Aorta (tissue), 5 donors: ENCODE measurements around the gene RAD23B. TPM values are rescaled to one million over a fixed set of nuclear protein-coding genes. Genes with fewer than 3 reads are reported as not detected.

Experiments used
- ATAC-seq: fragments of 200-7000 bp; cut with Tn5 transposase; one replicate; pipeline ENCODE4 v1.9.1; 2022; ENCODE audit warnings: moderate library complexity; ENCODE audit not compliant: low FRiP score
- DNase-seq, 2 donors: peaks; one replicate each; pipeline ENCODE4 v3.0.0-alpha.2; 2020
- H3K27ac ChIP-seq, 2 donors: one replicate each; pipeline ENCODE4 v1.5.1; 2013; ENCODE audit warnings: low read length in 2 of 2, mild to moderate bottlenecking in 2 of 2, moderate library complexity in 2 of 2, control low read depth in 1 of 2, inconsistent platforms in 1 of 2, low read depth in 1 of 2
- H3K27me3 ChIP-seq, 2 donors: one replicate each; pipeline ENCODE4 v1.6.1; 2013; ENCODE audit warnings: control low read depth in 1 of 2, low read length in 1 of 2, mild to moderate bottlenecking in 1 of 2, moderate library complexity in 1 of 2; ENCODE audit not compliant: insufficient read depth in 2 of 2, control insufficient read depth in 1 of 2
- H3K36me3 ChIP-seq, 2 donors: one replicate each; pipeline ENCODE4 v1.6.1; 2013; ENCODE audit warnings: control low read depth in 1 of 2, low read length in 1 of 2, mild to moderate bottlenecking in 1 of 2; ENCODE audit not compliant: insufficient read depth in 2 of 2, control insufficient read depth in 1 of 2
- H3K4me1 ChIP-seq, 2 donors: one replicate each; pipeline ENCODE4 v1.6.1; 2013; ENCODE audit warnings: low read length in 2 of 2, control low read depth in 1 of 2, mild to moderate bottlenecking in 1 of 2, moderate library complexity in 1 of 2; ENCODE audit not compliant: insufficient read depth in 2 of 2, control insufficient read depth in 1 of 2
- H3K4me3 ChIP-seq, 2 donors: one replicate each; pipeline ENCODE4 v1.5.1; 2013; ENCODE audit warnings: low read length in 2 of 2, control low read depth in 1 of 2, mild to moderate bottlenecking in 1 of 2
- H3K9me3 ChIP-seq: one replicate; pipeline ENCODE4 v1.6.1; 2013; ENCODE audit warnings: mild to moderate bottlenecking, low read length; ENCODE audit not compliant: control insufficient read depth
- WGBS, 2 donors: extraction: QIAGEN DNeasy Blood & Tissue Kit; methylation state at CpG; one replicate each; pipeline ENCODE4 v1.1.7; 2013; 5-methylcytosine and 5-hydroxymethylcytosine counted together
- intact Hi-C, 2 donors: fragments of 100-400 bp; cut with DNase I; formaldehyde crosslinking; loops; one replicate each; pipeline versions ENCODE4 v1.14.2 to v1.15.0; 2022
- polyA plus RNA-seq, 2 donors: library from polyadenylated mRNA; stranded (reverse); fragments of 200-250 nt; gene quantifications; one replicate each; pipeline ENCODE4 v1.2.3, GENCODE V29; 2013
- total RNA-seq, 2 donors: library from RNA; stranded (reverse); fragmentation: NEBNext Ultra II Directional; extraction: Animal tissue kit (Norgen Biotek cat#: 25700); gene quantifications; one replicate each; pipeline ENCODE4 v1.2.1, GENCODE V29; 2021
- donor health status: healthy with polysubstance abuse.
- donor health status: Bipolar disorder and iron deficiency.
- donor health status: DM: no; HTN: no; CAD: no.
- donor health status: DM: no; HTN: no; CAD: no.
- donor health status: DM: yes; HTN: yes; CAD: no.

Gene RAD23B
- total and polyA plus RNA-seq, 4 donors: 28.2 to 78.4 (median 59.1) TPM

GRCh38 chr9:107313555-107314096 lies 30.5 kb downstream of the RAD23B start:
- Histone ChIP-seq H3K36me3 (peaks cover 0 to 7% of the 10 kb centered on the region in 2 donors), H3K27me3 (no peaks in the 10 kb centered on the region), H3K4me1 (peaks cover 0 to 4% of the 10 kb centered on the region in 2 donors), H3K27ac (no peak overlapping the region), H3K4me3 (no peak overlapping the region), H3K9me3 (no peaks in the 10 kb centered on the region)
- ATAC-seq: no peak
- intact Hi-C loops: no loop called here
- 83 to 89% methylated on average over 1 of the region's 1 CpG for WGBS, 2 donors
- no peak for DNase-seq

GRCh38 chr9:107314763-107315162 lies 31.7 kb downstream of the RAD23B start:
- no peaks in the 10 kb centered on the region for H3K9me3 ChIP-seq
- H3K27ac ChIP-seq: no peak overlapping the region
- H3K36me3 ChIP-seq: peaks cover 0 to 6% of the 10 kb centered on the region in 2 donors
- peaks cover 0 to 4% of the 10 kb centered on the region in 2 donors for H3K4me1 ChIP-seq
- 97 to 100% methylated on average over 1 of the region's 1 CpG for WGBS, 2 donors
- H3K27me3 ChIP-seq: no peaks in the 10 kb centered on the region
- no peak for DNase-seq
- ATAC-seq: no peak
- intact Hi-C loops: no loop called here
- H3K4me3 ChIP-seq: no peak overlapping the region

- peaks cover 0 to 6% of the 10 kb centered on the region in 2 donors for H3K36me3 ChIP-seq
- no peak for DNase-seq
- no peak overlapping the region for H3K27ac ChIP-seq
- peaks cover 0 to 4% of the 10 kb centered on the region in 2 donors for H3K4me1 ChIP-seq
- WGBS, 2 donors: 94 to 95% methylated on average over 5 of the region's 5 CpGs
- no peak for ATAC-seq
- no peaks in the 10 kb centered on the region for H3K27me3 ChIP-seq
- intact Hi-C loops: no loop called here
- H3K9me3 ChIP-seq: no peaks in the 10 kb centered on the region
- no peak overlapping the region for H3K4me3 ChIP-seq
Observed at GRCh38 chr9:107316795-107317661, 33.9 kb downstream of the RAD23B start.

- Histone ChIP-seq H3K27ac (no peak overlapping the region), H3K27me3 (no peaks in the 10 kb centered on the region), H3K36me3 (peaks cover 2 to 3% of the 10 kb centered on the region in 2 donors), H3K4me3 (no peak overlapping the region), H3K9me3 (no peaks in the 10 kb centered on the region), H3K4me1 (no peaks in the 10 kb centered on the region)
- intact Hi-C loops: no loop called here
- ATAC-seq: no peak
- no peak for DNase-seq
- 90 to 96% methylated on average over 5 of the region's 5 CpGs for WGBS, 2 donors
Observed at GRCh38 chr9:107322643-107323042, 39.6 kb downstream of the RAD23B start.

GRCh38 chr9:107323836-107324585 lies 40.9 kb downstream of the RAD23B start:
- WGBS, 2 donors: 84 to 89% methylated on average over 4 of the region's 4 CpGs
- Histone ChIP-seq H3K36me3 (peaks cover 2 to 3% of the 10 kb centered on the region in 2 donors), H3K4me3 (no peak overlapping the region), H3K4me1 (no peaks in the 10 kb centered on the region), H3K27me3 (no peaks in the 10 kb centered on the region), H3K9me3 (no peaks in the 10 kb centered on the region), H3K27ac (no peak overlapping the region)
- DNase-seq: no peak
- intact Hi-C loops: no loop called here
- no peak for ATAC-seq

- ATAC-seq (no peak), DNase-seq (no peak)
- Histone ChIP-seq H3K4me1 (no peaks in the 10 kb centered on the region), H3K27ac (no peak overlapping the region), H3K27me3 (no peaks in the 10 kb centered on the region), H3K36me3 (peaks cover 2 to 3% of the 10 kb centered on the region in 2 donors), H3K9me3 (no peaks in the 10 kb centered on the region), H3K4me3 (no peak overlapping the region)
- 100% methylated on average over 1 of the region's 1 CpG for WGBS, 2 donors
- intact Hi-C loops: no loop called here
Observed at GRCh38 chr9:107325842-107326241, 42.8 kb downstream of the RAD23B start.

GRCh38 chr9:107328510-107328909 lies 45.4 kb downstream of the RAD23B start:
- Histone ChIP-seq H3K27me3 (no peaks in the 10 kb centered on the region), H3K36me3 (peaks cover 0 to 2% of the 10 kb centered on the region in 2 donors), H3K27ac (no peak overlapping the region), H3K4me3 (no peak overlapping the region), H3K9me3 (no peaks in the 10 kb centered on the region), H3K4me1 (no peaks in the 10 kb centered on the region)
- WGBS, 2 donors: 96 to 97% methylated on average over 7 of the region's 7 CpGs
- no peak for ATAC-seq
- DNase-seq: no peak
- intact Hi-C loops: no loop called here

GRCh38 chr9:107330420-107330819 lies 47.3 kb downstream of the RAD23B start:
- no peaks in the 10 kb centered on the region for H3K9me3 ChIP-seq
- no peak overlapping the region for H3K27ac ChIP-seq
- DNase-seq: no peak
- intact Hi-C loops: no loop called here
- ATAC-seq: no peak
- no peaks in the 10 kb centered on the region for H3K27me3 ChIP-seq
- no peaks in the 10 kb centered on the region for H3K4me1 ChIP-seq
- peaks cover 0 to 5% of the 10 kb centered on the region in 2 donors for H3K36me3 ChIP-seq
- 44 to 68% methylated on average over 2 of the region's 2 CpGs for WGBS, 2 donors
- no peak overlapping the region for H3K4me3 ChIP-seq
